ENCODE results near the gene ZBTB8OS.
A peak's percentile ranks its signal among the peaks of the same experiment; 100 is the strongest.

The ZBTB8OS gene

DNA sequence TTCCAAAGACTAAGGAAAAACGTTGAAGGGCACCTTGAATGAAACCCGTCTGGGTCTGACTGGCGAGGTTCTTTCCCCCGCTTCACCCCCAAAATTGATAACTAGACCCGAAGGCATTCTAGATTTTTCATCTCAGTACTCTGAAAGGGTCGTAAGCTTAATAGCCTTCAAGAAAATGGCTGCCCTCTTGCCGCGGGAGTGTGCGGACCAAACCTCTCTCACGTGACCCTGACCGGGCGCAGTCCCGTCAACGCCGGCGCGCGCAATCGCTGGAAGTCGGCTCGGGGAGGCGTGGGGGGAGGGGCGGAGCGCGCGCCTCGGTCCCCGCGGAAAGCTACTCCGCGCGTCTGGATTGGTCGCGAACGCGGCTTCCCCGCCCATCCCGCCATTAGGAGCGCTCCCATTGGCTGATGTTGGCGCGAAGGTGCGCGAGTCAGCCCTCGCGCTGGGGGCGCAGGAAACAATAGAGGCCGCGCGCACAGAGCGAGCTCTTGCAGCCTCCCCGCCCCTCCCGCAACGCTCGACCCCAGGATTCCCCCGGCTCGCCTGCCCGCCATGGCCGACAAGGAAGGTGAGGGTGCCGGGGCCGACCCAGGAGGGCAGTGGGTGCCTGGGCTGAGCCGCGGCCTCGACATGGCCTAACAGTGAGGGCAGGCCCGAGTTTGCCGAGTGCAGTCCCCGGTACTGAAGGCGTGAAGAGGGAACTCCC lies 556 bp upstream of the ZBTB8OS start, which contains the start of gene RBBP4 (continued):
- TF ChIP-seq ZNF121 (tag by site-specific recombination; IDR thresholded peaks at IDR 0.05), result no peak
- TF ChIP-seq ZBTB21 (tag by site-specific recombination; IDR thresholded peaks at IDR 0.05), result peak; percentile 20; the same call in 1 of the 2 replicates
- TF ChIP-seq ZSCAN16 (tag by site-specific recombination; IDR thresholded peaks at IDR 0.05), result no peak; the same call in 1 of the 2 replicates
- TF ChIP-seq, protein P1, sequence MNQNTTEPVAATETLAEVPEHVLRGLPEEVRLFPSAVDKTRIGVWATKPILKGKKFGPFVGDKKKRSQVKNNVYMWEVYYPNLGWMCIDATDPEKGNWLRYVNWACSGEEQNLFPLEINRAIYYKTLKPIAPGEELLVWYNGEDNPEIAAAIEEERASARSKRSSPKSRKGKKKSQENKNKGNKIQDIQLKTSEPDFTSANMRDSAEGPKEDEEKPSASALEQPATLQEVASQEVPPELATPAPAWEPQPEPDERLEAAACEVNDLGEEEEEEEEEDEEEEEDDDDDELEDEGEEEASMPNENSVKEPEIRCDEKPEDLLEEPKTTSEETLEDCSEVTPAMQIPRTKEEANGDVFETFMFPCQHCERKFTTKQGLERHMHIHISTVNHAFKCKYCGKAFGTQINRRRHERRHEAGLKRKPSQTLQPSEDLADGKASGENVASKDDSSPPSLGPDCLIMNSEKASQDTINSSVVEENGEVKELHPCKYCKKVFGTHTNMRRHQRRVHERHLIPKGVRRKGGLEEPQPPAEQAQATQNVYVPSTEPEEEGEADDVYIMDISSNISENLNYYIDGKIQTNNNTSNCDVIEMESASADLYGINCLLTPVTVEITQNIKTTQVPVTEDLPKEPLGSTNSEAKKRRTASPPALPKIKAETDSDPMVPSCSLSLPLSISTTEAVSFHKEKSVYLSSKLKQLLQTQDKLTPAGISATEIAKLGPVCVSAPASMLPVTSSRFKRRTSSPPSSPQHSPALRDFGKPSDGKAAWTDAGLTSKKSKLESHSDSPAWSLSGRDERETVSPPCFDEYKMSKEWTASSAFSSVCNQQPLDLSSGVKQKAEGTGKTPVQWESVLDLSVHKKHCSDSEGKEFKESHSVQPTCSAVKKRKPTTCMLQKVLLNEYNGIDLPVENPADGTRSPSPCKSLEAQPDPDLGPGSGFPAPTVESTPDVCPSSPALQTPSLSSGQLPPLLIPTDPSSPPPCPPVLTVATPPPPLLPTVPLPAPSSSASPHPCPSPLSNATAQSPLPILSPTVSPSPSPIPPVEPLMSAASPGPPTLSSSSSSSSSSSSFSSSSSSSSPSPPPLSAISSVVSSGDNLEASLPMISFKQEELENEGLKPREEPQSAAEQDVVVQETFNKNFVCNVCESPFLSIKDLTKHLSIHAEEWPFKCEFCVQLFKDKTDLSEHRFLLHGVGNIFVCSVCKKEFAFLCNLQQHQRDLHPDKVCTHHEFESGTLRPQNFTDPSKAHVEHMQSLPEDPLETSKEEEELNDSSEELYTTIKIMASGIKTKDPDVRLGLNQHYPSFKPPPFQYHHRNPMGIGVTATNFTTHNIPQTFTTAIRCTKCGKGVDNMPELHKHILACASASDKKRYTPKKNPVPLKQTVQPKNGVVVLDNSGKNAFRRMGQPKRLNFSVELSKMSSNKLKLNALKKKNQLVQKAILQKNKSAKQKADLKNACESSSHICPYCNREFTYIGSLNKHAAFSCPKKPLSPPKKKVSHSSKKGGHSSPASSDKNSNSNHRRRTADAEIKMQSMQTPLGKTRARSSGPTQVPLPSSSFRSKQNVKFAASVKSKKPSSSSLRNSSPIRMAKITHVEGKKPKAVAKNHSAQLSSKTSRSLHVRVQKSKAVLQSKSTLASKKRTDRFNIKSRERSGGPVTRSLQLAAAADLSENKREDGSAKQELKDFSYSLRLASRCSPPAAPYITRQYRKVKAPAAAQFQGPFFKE (tag by site-specific recombination; IDR thresholded peaks at IDR 0.05; ENCODE audit: borderline replicate concordance), result no peak
- TF ChIP-seq ZNF302 (tag by site-specific recombination; IDR thresholded peaks at IDR 0.05; ENCODE audit: low read depth), result no peak
- TF ChIP-seq ZIC2 (tag by site-specific recombination; IDR thresholded peaks at IDR 0.05), result peak; percentile 74
- TF ChIP-seq HOXC10 (CRISPR knock-in tag; IDR thresholded peaks at IDR 0.05), result peak; percentile 98
- TF ChIP-seq ZBTB20 (tag by site-specific recombination; IDR thresholded peaks at IDR 0.05), result no peak; the same call in 1 of the 2 replicates
- TF ChIP-seq ZNF558 (tag by site-specific recombination; IDR thresholded peaks at IDR 0.05), result peak; percentile 64; the same call in 1 of the 2 replicates
- no peak for TF ChIP-seq RBAK (tag by site-specific recombination; IDR thresholded peaks at IDR 0.05)
- peak; percentile 61 for TF ChIP-seq KLF1 (tag by site-specific recombination; IDR thresholded peaks at IDR 0.05)
- TF ChIP-seq ZNF600 (tag by site-specific recombination; IDR thresholded peaks at IDR 0.05), result peak; percentile 44; the same call in 1 of the 2 replicates
- peak; percentile 75; the same call in 1 of the 2 replicates for TF ChIP-seq ZNF184 (tag by site-specific recombination; IDR thresholded peaks at IDR 0.05)
- peak; percentile 30 for TF ChIP-seq ZSCAN30 (tag by site-specific recombination; IDR thresholded peaks at IDR 0.05)
- TF ChIP-seq, protein P2, sequence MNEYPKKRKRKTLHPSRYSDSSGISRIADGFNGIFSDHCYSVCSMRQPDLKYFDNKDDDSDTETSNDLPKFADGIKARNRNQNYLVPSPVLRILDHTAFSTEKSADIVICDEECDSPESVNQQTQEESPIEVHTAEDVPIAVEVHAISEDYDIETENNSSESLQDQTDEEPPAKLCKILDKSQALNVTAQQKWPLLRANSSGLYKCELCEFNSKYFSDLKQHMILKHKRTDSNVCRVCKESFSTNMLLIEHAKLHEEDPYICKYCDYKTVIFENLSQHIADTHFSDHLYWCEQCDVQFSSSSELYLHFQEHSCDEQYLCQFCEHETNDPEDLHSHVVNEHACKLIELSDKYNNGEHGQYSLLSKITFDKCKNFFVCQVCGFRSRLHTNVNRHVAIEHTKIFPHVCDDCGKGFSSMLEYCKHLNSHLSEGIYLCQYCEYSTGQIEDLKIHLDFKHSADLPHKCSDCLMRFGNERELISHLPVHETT (tag by site-specific recombination; IDR thresholded peaks at IDR 0.05), result peak; percentile 30; the same call in 1 of the 2 replicates
- no peak for TF ChIP-seq ZNF548 (tag by site-specific recombination; IDR thresholded peaks at IDR 0.05)
- TF ChIP-seq ZNF76 (tag by site-specific recombination; IDR thresholded peaks at IDR 0.05; ENCODE audit: borderline replicate concordance, low read depth), result peak; percentile 85
- peak; percentile 75 for TF ChIP-seq KLF9 (tag by site-specific recombination; IDR thresholded peaks at IDR 0.05; ENCODE audit: low read depth)
- TF ChIP-seq, protein P3, sequence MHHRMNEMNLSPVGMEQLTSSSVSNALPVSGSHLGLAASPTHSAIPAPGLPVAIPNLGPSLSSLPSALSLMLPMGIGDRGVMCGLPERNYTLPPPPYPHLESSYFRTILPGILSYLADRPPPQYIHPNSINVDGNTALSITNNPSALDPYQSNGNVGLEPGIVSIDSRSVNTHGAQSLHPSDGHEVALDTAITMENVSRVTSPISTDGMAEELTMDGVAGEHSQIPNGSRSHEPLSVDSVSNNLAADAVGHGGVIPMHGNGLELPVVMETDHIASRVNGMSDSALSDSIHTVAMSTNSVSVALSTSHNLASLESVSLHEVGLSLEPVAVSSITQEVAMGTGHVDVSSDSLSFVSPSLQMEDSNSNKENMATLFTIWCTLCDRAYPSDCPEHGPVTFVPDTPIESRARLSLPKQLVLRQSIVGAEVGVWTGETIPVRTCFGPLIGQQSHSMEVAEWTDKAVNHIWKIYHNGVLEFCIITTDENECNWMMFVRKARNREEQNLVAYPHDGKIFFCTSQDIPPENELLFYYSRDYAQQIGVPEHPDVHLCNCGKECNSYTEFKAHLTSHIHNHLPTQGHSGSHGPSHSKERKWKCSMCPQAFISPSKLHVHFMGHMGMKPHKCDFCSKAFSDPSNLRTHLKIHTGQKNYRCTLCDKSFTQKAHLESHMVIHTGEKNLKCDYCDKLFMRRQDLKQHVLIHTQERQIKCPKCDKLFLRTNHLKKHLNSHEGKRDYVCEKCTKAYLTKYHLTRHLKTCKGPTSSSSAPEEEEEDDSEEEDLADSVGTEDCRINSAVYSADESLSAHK (tag by site-specific recombination; IDR thresholded peaks at IDR 0.05), result peak; percentile 29; the same call in 1 of the 2 replicates
- TF ChIP-seq ZNF174 (tag by site-specific recombination; IDR thresholded peaks at IDR 0.05), result no peak
- TF ChIP-seq ZNF132 (tag by site-specific recombination; IDR thresholded peaks at IDR 0.05; ENCODE audit: borderline replicate concordance), result no peak
- TF ChIP-seq KLF8 (tag by site-specific recombination; IDR thresholded peaks at IDR 0.05), result peak; percentile 67
- TF ChIP-seq, protein P4, sequence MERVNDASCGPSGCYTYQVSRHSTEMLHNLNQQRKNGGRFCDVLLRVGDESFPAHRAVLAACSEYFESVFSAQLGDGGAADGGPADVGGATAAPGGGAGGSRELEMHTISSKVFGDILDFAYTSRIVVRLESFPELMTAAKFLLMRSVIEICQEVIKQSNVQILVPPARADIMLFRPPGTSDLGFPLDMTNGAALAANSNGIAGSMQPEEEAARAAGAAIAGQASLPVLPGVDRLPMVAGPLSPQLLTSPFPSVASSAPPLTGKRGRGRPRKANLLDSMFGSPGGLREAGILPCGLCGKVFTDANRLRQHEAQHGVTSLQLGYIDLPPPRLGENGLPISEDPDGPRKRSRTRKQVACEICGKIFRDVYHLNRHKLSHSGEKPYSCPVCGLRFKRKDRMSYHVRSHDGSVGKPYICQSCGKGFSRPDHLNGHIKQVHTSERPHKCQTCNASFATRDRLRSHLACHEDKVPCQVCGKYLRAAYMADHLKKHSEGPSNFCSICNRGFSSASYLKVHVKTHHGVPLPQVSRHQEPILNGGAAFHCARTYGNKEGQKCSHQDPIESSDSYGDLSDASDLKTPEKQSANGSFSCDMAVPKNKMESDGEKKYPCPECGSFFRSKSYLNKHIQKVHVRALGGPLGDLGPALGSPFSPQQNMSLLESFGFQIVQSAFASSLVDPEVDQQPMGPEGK (tag by site-specific recombination; IDR thresholded peaks at IDR 0.05), result peak; percentile 100
- TF ChIP-seq ZBTB17 (tag by site-specific recombination; IDR thresholded peaks at IDR 0.05), result peak; percentile 72; the same call in 1 of the 2 replicates
- 0 out of 2 replicates have a peak, but pooled peaks have one; percentile 37 for TF ChIP-seq KLF7 (tag by site-specific recombination; IDR thresholded peaks at IDR 0.05; ENCODE audit: borderline replicate concordance)
- peak; percentile 81 for TF ChIP-seq GLIS1 (tag by site-specific recombination; IDR thresholded peaks at IDR 0.05)
- TF ChIP-seq, protein P5, sequence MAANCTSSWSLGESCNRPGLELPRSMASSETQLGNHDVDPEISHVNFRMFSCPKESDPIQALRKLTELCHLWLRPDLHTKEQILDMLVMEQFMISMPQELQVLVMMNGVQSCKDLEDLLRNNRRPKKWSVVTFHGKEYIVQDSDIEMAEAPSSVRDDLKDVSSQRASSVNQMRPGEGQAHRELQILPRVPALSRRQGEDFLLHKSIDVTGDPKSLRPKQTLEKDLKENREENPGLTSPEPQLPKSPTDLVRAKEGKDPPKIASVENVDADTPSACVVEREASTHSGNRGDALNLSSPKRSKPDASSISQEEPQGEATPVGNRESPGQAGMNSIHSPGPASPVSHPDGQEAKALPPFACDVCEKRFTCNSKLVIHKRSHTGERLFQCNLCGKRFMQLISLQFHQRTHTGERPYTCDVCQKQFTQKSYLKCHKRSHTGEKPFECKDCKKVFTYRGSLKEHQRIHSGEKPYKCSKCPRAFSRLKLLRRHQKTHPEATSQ (tag by site-specific recombination; IDR thresholded peaks at IDR 0.05), result no peak
